HPDE6-E6E7 (cell line): ENCODE data around the gene SP3.

Source experiments
- DNase-seq: peaks from one replicate; pipeline ENCODE4 v3.0.0; 2011; ENCODE audit warnings: missing footprints; ENCODE audit errors: extremely low spot score

SP3 gene

DNA sequence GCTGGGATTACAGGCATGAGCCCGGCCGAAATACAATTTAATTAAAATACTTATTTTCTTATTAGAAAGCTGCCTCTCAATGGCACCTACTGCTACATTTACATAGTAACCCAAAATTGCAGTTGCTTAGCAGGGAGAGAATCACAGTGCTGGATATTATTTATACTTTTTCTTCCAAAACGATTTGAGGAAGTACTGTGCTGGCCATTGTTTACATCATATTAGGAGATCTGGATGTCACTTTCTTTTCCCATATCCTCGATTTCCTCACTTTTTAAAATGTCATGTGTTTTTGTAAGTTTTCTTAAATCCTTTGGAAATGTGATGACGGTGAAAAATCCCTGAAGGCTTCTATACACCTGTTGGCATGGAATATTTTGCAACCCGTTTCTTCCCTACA, 3.4 kb upstream of the SP3 start:
- no peak for DNase-seq

DNA sequence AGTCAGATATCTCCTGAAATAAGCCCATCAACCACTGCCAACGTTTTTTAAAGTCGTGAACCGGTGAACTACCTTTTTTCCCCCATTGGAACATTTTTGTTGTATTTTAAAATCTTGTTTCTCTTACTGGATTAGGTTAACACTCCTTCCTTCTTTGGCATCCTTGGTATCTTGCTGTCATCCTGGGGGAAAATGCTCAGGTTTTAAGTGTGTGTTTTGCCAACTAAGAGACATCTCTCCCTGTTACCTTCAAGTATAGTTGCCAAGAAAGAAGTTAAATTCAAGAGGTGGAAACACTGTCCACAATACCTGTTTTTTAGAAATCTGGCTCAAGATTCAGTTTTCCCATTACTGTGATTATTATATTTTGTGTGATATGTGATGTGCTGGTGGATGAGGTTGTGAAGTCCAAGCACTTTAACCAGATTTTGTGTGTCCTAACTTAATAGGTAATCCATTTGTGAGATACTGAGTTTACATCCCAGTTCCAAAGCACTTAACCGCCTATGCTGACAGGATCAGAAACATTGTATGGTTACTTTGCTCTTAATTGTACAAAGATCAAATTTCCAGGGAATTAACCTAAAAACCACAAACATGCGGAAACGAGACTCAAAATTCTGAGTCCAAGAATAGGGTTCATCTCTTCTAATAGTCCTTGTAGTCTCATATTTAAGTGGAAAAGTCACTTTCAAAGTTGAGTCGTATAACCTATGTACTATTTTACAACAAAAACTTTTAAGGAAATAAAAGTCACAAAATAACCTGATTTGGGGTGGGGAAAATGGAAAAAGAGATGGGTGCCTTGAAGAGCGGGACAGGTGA, 1.3 kb upstream of the SP3 start:
- DNase-seq: no peak

DNA sequence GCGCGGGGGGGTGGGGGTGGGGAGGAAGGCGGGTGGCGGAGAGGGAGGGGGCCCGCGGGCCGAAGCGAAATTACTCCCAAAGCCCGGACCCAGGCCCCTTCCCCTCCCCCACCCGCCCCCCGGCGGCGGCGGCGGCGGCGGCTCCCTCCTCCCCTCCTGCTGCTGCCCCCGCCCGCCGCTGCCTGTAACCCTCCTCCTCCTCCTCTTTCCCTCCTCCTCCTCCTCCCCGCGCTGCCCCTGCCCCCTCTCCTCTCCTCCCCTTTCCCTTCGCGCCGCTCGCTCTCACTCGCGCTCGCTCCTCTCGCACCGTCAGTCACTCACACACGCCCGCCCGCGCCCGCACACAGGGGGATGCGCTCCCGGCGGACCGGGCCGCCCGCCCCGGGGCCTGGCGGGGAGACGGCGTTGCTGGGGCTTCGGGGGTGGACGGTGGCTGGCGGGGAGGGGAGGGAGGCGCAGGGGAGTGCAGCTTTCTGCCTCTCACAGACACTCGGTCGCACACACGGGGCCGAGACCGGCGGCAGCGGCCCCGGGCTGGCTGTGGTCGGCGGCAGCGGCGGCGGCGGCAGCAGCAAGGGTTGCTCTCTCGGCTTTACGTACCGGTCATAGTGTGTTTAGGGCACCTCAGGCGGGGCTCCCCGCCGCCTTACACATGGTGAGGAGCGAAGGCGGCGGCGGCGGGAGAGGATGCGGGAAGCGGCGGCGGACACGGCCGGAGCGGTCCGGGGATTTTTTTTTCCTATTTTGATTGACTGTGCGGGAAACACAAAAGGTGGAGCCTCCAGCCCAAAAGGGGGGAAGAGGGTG, 405 bp downstream of the SP3 start:
- DNase-seq: peak; percentile 32

DNA sequence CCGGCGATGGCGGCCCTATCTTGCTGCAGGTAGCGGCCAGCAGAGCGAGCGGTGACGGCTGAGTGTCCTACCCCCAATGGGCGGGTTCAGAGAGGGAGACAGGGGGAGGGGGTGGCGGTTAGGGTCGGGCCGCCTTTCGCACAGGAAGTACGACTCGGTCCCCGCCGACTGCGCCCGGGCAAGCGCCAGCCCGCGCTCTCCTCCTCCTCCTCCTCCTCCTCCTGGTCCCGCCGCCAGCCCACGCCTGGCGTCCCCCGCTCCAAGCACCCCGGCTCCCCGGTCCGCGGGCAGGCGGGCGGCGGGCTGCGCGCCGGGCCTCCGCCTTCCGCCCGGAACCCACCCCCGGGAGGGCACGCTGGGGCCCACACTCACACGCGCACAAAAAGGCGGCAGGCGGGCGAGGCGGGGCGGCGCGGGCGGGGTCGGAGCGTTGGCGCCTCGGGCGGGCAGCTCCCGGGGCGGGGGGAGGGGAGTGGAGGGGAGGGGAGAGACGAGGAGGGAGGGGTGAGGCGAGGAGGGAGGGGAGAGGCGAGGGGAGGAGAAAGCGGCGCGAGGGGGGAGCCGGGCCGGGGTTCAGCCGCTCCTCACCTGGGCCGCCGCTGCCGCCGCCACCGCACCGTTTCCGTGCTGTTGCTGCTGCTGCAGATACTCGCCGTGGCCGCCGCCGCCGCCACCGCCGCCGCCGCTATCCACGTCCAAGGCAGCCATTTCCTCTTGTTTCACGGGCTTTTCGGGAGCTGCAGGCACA, 1.2 kb downstream of the SP3 start:
- DNase-seq: peak; percentile 43

DNA sequence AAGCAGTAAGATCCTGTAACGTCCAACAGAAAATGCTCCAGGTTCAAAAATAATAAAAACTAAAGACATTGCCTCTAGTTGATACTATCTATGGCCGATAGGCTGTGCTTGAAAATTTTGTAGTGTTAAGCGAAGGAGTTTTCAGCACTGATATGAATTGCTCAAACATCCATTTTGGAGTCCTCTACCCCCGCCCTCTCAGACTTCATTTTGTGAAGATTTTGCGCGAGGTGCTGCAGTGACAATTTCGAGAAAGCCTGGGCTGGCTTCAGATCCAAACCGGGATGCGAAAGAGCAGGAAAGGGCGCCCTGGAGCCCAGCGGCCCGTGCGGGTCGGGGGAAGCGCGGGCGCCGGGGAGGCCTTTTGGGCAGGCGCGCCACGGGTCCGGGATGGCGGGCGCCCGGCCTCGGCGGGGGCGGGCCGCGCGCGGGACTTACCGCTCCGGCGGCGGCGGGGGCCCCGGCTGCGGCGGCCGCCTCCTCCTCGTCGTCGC, 1.8 kb downstream of the SP3 start:
- peak; percentile 31 for DNase-seq

DNA sequence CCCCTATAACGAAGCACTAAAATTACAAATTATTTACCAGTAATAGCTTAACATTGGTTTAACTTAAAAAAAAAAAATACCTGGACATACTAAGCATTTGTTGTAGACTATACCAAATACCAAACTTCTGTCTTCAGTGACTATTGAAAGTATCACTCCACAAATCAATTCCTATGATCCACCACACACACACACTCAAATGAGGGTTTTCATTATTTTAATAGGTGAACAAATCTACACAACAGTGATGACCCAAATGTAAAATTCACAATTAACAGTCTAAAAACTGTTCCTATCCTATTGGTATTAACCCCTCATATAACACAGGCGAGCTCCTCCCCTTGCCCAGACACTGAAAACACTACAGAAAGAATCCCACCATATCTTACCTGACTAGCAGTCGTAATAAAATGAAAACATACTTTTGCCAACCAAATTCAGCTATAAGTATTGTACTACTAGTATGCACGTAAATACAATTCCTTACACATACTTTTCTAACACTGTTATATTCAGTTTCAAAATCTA, 2.5 kb downstream of the SP3 start:
- DNase-seq: no peak

DNA sequence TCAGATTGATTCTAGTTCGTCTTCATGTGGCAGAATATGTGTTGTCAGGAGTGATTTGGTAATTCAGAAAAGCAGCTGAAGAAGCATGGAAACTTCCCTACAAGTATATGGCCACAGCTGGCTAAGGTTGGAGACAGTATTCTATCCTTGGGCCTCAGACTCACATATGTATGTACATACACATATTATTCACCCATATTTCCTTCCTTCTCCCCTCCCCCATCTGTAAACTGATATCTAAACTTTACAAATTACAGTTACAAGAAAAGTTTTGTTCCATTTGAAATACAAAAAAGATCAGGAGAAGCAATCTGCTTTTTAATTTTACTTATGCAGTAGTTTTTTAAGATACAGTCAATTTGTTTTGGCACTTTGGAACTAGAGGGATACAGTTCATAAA, 3.1 kb downstream of the SP3 start:
- no peak for DNase-seq

DNA sequence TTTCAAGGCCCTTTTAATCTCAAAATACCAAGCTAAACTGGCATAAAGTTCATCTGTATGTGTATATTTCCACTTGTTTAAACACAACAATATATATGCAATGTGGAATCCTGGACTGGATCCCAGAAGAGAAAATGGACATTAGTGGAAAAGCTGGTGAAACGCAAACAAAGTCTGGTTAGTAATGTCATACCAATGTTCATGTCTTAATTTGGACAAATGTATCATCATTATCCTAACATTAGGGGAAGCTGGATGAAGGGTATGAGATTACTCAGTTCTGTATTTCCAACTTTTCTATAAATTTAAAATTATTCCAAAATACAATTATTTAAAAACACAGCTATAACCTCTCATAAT, 3.8 kb downstream of the SP3 start:
- DNase-seq: no peak

DNA sequence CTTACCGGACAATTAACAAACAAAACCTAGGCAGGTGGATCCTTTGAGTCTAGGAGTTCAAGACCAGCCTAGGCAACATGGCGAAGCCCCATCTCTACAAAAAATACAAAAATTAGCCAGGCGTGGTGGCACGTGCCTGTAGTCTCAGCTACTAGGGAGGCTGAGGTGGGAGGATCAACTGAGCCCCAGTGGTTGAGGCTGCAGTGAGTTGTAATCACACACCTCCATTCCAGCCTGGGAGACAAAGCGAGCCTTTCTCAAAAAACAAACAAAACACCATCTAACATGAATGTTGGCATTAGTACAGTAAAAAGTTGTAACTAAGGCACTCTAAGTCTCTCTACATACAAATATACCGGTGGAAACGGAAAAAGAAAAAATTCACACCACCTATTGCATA, 5.3 kb downstream of the SP3 start:
- DNase-seq: no peak

DNA sequence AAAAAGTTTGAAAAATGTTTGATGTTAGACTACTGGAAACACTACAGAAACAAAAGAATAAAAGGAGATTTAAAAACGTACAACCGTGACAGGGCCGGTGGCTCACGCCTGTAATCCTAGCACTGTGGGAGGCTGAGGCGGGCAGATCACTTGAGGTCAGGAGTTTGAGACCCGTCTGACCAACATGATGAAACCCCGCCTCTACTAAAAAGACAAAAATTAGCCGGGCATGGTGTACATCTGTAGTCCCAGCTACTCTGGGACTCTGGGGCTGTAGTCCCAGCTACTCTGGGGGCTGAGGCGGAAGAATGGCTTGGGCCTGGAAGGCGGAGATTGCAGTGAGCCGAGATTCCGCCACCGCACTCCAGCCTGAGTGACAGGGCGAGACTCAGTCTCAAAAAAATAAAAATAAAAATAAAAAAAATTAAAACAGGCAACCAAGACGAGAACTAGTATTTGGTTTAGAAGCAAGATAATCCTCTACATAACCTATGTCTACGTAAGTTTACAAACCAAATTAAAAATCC, 5.8 kb downstream of the SP3 start:
- DNase-seq: no peak

DNA sequence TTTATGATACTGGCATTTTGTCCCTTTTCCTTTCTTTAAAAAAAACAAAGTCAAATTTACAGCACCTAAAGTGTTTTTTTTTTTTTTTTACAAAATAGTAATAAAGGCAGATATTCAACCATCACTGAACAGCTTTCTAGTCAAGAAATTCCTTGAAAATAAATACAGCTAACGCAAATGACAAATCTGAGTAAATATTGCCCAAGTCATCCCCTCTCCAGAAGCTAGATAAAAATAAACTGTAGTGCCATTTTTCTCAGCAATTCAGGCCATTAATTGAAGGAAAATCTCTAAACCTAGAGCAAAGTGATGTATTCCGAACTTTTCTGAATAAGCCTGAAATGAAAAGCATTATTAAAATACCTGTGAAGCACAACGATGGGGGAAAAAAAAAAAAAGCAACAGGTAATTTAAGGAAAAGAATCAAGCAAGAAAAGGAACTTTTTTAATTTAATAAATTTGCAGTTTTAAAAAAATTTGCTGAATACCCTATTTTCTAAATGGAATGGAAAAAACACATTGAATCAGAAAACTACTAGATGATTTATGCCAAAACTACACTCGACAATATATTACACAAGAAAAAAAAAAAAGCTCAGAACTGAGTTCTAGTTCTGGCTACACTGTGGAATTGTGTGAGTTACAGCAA, 6.9 kb downstream of the SP3 start:
- no peak for DNase-seq

DNA sequence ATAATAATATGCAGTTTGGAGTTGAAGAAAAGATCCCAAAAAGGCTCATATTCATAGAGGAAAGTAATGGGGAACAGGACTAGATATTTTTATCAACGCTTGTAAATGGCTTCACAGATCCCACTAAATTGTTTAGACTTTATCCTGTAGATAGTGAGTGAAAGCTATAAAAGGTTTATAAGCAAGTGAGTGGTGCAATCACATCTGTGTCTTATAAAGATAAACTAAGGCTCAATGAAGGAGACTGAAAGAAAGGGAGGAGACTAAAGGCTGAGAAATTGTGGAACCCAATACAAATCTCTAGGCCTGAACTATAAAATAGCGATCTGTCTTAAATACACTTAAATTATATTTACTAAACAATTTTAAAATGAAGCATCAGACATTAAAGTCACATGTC, 7.7 kb downstream of the SP3 start:
- no peak for DNase-seq

DNA sequence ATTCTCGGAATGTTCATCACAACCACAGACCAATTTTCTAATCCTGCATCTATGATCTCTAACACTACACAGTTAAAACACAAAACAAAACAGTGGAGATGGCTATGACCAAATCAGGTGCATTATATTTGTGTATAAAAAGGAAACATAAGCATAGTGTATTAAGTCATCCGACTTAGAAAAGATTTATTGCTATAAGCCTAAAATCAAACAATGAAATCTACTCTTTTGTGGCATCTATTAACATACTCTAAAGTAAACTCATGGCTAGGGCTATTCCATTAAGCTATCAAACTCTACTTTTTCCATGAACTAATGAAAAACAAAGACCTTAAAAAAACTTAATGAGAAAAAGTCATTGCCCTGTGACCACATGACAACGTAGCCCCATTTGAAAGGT, 8.7 kb downstream of the SP3 start:
- DNase-seq: no peak

DNA sequence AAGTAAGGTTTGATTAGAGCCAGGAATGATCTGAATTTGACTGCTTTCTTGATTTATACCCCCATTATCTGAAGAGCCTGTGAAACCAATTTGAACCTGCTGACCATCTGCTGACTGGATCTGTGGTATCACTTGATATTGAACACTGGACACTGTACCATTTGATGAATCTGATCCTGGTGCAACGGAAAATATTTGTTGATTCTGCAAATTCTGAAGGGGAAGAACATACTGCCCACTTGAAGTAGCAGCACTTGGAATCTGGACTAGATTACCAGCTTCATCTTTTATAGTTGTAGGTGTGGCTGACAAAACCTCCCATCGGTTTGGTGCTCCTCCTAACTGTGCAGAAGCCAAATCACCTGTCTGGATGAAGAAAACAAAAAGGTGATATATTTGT, 9.3 kb downstream of the SP3 start:
- DNase-seq: no peak

DNA sequence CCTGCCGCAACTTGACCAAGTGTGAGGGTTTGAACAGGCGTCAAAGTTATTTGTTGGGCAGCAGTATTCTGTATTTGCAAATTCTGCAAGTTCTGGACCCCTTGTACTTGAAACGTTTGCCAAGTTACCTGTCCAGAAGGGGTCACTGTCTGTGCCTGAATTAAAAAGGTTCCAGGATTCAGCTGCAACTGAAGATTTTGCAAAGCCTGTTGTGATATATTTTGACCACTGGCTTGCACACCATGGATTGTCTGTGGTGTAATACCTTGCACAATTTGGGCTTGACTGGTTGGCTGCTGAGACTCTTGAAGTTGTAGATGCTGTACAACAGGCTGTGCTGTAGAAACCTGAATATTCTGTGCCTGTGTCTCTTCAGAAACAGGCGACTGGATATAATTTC, 10.2 kb downstream of the SP3 start:
- no peak for DNase-seq

DNA sequence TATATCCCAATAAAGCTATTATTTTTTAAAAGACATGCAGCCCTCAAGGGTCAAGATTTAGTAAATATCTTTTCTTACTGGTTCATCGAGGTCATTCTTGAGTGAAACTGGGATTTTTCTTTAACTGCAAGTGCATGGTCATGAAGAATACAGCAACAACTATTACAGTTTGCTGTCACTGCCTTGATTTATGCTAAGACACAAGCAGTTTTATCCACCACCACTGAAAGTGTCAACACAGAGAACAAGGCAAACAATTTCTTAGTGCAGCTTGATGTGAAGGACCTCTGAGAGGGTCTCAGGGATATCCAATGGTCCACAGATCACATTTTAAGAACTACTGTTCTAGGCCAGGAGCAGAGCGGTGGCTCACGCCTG, 12.1 kb downstream of the SP3 start:
- no peak for DNase-seq

DNA sequence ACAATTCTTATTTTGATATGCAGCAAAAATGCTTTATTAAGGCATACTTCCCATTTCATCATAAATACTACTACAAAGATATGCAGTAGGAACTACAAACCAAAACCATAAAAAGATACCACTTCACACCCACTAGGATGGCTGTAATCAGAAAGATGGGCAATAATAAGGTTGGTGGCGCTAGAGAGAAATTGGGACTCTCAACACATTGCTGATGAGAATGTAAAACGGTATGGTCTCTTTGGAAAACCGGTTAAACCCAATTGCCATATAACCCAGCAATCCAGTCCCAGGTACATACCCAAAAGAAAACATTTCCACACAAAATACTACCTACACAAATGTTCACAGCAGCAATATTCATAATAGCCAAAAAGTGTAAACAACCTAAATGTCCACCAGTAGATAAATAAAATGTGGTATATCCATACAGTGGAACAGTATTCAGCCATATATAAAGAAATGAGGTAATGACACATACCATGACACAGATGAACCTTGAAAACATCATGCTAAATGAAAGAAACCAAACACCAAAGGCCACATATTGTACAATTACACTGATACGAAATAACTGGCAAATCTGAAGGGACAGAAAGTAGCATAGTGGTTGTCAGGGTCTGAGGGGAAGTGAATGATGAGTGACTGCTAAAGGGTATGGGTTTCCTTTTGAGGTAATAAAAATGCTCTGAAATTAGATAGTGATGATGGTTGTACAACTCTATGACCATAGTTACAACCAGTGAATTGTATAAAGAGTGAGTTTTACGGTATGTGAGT, 12.7 kb downstream of the SP3 start:
- no peak for DNase-seq

DNA sequence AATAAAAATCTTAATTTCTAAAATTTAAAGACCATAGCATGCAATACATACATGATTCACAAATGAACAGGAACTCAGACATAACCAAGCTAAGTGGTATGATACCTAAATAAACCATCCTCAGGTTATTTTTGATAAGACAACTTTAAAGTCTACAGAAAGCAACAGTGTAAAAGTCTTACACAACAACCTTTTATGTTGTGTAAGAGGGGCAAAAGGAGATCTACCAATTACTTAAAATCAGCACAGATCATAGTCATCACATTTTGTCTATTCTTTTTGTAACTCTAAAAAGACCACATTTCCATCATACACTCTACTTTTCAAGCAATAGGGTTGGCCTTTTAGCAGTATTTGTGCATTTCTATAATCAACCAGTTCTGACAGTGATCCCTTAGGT, 16.3 kb downstream of the SP3 start:
- DNase-seq: no peak

DNA sequence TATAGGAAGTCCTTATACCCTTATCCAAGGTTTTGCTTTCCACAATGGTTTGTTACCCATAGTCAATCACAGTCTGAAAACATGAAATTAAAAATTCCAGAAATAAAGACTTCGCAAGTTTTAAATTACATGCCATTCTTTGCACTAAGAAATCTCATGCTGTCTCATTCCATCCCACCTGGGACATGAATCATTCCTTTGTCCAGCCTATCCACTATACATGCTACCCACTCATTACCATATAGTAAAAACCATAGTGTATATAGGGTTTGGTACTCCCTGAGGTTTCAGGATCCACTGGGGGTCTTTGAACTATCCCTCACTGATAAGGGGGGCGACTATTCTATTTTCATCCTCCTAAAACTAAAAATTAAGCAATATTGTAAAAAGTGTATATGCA, 17.0 kb downstream of the SP3 start:
- no peak for DNase-seq

DNA sequence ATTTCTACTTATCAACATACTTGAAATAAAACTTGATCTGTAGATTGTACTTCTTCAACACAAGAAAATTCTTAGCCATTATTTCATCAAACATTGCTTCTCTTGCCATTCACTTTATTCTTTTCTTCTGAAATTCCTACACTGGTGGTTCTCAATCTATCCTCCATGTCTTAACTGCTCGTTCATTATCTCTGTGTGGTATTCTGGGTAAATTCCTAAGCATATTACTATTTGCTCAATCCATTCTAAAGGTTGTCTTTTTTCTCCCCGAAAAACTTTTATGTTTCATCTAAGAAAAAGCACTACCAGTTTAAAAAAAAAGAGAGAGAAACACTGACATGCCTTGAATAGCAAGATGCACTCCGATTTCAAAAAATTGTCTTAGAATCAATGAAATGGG, 18.0 kb downstream of the SP3 start:
- DNase-seq: no peak

DNA sequence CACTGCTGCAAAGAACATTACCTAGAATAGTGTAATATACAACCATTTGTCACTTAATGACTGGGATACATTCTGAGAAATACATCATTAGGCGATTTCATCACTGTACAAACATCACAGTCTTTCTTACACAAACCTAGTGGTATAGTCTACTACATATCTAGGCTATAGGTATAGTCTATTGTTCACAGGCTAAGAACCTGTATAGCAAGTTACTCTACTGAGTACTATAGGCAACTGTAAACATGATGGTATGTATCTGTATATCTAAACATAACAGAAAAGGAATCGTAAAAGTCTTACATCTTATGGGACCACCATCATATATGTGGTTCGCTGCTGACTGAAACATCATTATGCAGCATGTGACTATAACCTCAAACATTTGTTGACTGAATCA, 21.4 kb downstream of the SP3 start:
- no peak for DNase-seq
